ENCODE data around the gene PPP1R8. TPM values are rescaled to one million over a fixed set of nuclear protein-coding genes. Genes with fewer than 3 reads are reported as not detected.

The PPP1R8 gene
- total RNA-seq, 1 experiment from 2014 or later, result 29.6 TPM

- CTCF ChIA-PET, result no interaction called here
- DNase-seq, result no peak
- TF ChIP-seq, protein P1, sequence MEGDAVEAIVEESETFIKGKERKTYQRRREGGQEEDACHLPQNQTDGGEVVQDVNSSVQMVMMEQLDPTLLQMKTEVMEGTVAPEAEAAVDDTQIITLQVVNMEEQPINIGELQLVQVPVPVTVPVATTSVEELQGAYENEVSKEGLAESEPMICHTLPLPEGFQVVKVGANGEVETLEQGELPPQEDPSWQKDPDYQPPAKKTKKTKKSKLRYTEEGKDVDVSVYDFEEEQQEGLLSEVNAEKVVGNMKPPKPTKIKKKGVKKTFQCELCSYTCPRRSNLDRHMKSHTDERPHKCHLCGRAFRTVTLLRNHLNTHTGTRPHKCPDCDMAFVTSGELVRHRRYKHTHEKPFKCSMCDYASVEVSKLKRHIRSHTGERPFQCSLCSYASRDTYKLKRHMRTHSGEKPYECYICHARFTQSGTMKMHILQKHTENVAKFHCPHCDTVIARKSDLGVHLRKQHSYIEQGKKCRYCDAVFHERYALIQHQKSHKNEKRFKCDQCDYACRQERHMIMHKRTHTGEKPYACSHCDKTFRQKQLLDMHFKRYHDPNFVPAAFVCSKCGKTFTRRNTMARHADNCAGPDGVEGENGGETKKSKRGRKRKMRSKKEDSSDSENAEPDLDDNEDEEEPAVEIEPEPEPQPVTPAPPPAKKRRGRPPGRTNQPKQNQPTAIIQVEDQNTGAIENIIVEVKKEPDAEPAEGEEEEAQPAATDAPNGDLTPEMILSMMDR (IDR thresholded peaks at IDR 0.05; ENCODE audit: unreplicated experiment), result no peak
- Mint-ChIP-seq H3K27me3 (ENCODE audit: unreplicated experiment) (no peaks in the 10 kb centered on the region), H3K36me3 (ENCODE audit: insufficient read depth, unreplicated experiment) (peaks cover 6% of the 10 kb centered on the region), H3K4me1 (ENCODE audit: low read depth, unreplicated experiment) (no peaks in the 10 kb centered on the region), H3K9me3 (ENCODE audit: low read depth, unreplicated experiment) (no peaks in the 10 kb centered on the region), H3K4me3 (ENCODE audit: low read depth, unreplicated experiment) (no peak overlapping the region), H3K27ac (ENCODE audit: unreplicated experiment) (no peak overlapping the region)
- no TSS peak for BruUV-seq (replicated peaks)
- intact Hi-C loops (cut with micrococcal nuclease; ENCODE audit: unreplicated experiment), result no loop called here
Measured at GRCh38 chr1:27882543-27882903, 51.9 kb downstream of the PPP1R8 start.

DNA sequence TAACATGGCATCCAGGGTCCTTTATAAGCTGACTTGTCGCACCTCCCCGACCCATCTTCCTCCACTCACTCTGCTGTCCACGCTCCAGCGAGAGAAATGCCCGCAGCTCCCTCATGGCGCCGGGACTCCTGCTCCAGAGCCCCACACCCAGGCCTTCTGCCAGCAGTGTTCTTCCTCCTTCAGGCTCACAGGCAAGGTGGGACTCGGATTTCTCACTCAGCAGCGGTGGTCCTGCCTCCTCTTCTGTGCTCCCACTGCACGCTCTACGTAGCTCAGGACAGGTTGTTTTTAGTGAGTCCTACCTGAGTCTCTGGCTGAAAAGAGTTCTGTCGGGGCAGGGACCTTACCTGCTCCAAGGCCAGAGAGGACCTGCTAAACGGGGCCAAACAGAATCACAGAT is 53.0 kb downstream of the PPP1R8 start:
- no peak for DNase-seq
- TF ChIP-seq, protein P1 (IDR thresholded peaks at IDR 0.05; ENCODE audit: unreplicated experiment), result no peak
- intact Hi-C loops (cut with micrococcal nuclease; ENCODE audit: unreplicated experiment), result no loop called here
- H3K27ac Mint-ChIP-seq (ENCODE audit: unreplicated experiment), result no peak overlapping the region
- no peaks in the 10 kb centered on the region for H3K9me3 Mint-ChIP-seq (ENCODE audit: low read depth, unreplicated experiment)
- no TSS peak for BruUV-seq (replicated peaks)
- H3K4me1 Mint-ChIP-seq (ENCODE audit: low read depth, unreplicated experiment), result no peaks in the 10 kb centered on the region
- no peak overlapping the region for H3K4me3 Mint-ChIP-seq (ENCODE audit: low read depth, unreplicated experiment)
- peaks cover 6% of the 10 kb centered on the region for H3K36me3 Mint-ChIP-seq (ENCODE audit: insufficient read depth, unreplicated experiment)
- CTCF ChIA-PET, result no interaction called here
- H3K27me3 Mint-ChIP-seq (ENCODE audit: unreplicated experiment), result no peaks in the 10 kb centered on the region

DNA sequence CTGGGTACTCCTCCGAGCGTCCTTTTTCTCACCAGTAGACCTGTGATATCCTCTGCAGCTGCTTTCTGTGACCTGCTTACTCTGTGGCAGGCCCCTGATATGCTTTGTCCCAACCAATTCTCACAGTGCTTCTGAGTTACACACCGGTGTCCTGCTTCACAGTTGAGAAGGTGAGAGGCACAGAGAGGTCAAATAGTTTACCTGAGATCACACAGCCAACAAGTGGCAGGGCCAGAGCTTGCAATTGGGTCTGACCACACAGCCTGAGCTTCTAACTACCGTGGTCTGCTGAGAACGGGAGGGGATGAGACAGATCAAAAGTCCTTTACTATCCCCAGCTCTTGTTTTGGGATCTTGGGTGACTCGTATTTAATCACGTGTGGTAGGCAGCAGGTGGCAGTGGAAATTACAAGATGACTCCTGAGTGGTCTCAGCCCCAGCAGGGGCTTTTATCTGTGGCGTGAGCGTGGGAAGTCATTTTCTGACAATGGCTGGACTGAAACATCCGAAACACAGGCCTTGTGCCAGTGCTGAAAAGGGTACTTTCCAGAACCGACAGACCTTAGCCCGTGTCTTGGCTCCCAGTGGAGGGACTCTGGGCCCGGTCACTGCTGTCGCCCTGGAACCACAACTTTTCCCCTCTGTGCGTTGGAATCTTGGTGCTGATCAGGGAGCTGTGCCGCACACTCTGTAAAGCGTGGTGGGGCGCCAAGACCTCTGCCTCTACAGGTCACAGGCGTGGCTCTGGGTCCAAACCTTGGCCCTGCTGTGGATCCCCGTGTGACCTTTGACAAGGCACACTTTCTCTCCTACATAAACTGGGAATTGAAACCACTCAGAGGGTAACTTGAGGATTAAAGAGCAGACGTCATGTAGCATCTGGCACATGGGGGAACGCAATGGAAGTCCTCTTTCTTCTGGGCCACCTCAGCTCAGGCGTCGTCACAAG is 53.7 kb downstream of the PPP1R8 start:
- CTCF ChIA-PET, result interaction anchor here (0.5 kb wide), 1 partner anchor 49 kb away, joined by 3 read pairs; no protein-coding TSS in a partner anchor
- H3K9me3 Mint-ChIP-seq (ENCODE audit: low read depth, unreplicated experiment), result no peaks in the 10 kb centered on the region

DNA sequence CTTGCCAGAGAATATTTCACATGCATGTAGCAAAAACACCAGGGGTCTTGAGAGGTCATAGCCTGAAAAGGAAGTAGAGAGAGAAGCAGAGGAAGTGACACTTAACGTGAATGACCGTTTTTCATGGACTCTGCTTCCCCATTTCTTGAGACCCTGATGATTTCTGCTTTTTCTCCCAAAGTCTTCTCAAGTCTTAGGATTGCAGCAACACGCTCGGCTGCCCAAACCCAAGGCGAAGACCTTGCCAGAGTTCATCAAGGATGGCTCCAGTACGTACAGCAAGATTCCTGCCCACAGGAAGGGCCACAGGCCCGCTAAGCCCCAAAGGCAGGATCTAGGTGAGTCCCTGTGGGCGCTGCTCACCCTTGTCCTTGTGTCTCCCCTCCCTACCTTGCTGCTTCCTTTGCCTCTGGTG is 54.5 kb downstream of the PPP1R8 start:
- no peaks in the 10 kb centered on the region for H3K4me1 Mint-ChIP-seq (ENCODE audit: low read depth, unreplicated experiment)
- no peak overlapping the region for H3K27ac Mint-ChIP-seq (ENCODE audit: unreplicated experiment)
- CTCF ChIA-PET, result no interaction called here
- no peak overlapping the region for H3K4me3 Mint-ChIP-seq (ENCODE audit: low read depth, unreplicated experiment)
- DNase-seq, result no peak
- TF ChIP-seq, protein P1 (IDR thresholded peaks at IDR 0.05; ENCODE audit: unreplicated experiment), result no peak
- no peaks in the 10 kb centered on the region for H3K27me3 Mint-ChIP-seq (ENCODE audit: unreplicated experiment)
- intact Hi-C loops (cut with micrococcal nuclease; ENCODE audit: unreplicated experiment), result no loop called here
- no peaks in the 10 kb centered on the region for H3K9me3 Mint-ChIP-seq (ENCODE audit: low read depth, unreplicated experiment)
- peaks cover 6% of the 10 kb centered on the region for H3K36me3 Mint-ChIP-seq (ENCODE audit: insufficient read depth, unreplicated experiment)
- BruUV-seq (replicated peaks), result no TSS peak

More for the DNA sequence above, 53.7 kb downstream of the PPP1R8 start:
- BruUV-seq (replicated peaks), result no TSS peak
- Mint-ChIP-seq H3K4me1 (ENCODE audit: low read depth, unreplicated experiment) (no peaks in the 10 kb centered on the region), H3K4me3 (ENCODE audit: low read depth, unreplicated experiment) (no peak overlapping the region), H3K36me3 (ENCODE audit: insufficient read depth, unreplicated experiment) (peaks cover 6% of the 10 kb centered on the region), H3K27me3 (ENCODE audit: unreplicated experiment) (no peaks in the 10 kb centered on the region), H3K27ac (ENCODE audit: unreplicated experiment) (no peak overlapping the region)
- intact Hi-C loops (cut with micrococcal nuclease; ENCODE audit: unreplicated experiment), result no loop called here
- TF ChIP-seq, protein P1 (IDR thresholded peaks at IDR 0.05; ENCODE audit: unreplicated experiment), result no peak
- no peak for DNase-seq

All from Calu3 (cell line).